ENCODE data around the gene ZMYND19.
"Not testable (repeated sequence)": the region's sequence is repeated elsewhere in the genome, so short reads cannot be mapped to it uniquely, and the experiment has no call there.

Gene ZMYND19

GRCh38 chr9:137613738-137614523 is 23.6 kb upstream of the ZMYND19 start:
- no peak for DNase-seq (ENCODE audit: low spot score)

DNA sequence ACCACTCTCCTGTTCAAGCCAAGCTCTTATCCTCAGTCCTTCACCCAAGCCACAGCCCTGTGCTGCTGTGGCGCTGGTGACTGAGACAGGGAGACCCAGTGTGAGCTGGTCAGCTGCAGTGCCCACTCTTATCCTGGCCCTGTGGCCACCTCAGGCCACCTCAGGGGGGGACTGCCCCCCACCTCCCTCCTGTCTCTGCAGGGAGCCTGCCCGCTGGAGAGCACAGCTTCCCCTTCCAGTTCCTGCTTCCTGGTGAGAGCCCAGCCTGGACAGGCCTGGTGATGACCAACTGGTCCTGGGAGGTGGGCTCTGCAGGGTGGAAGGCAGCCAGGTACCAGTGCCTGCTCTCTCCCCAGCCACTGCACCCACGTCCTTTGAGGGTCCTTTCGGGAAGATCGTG is 22.9 kb upstream of the ZMYND19 start:
- no peak for DNase-seq (ENCODE audit: low spot score)

DNA sequence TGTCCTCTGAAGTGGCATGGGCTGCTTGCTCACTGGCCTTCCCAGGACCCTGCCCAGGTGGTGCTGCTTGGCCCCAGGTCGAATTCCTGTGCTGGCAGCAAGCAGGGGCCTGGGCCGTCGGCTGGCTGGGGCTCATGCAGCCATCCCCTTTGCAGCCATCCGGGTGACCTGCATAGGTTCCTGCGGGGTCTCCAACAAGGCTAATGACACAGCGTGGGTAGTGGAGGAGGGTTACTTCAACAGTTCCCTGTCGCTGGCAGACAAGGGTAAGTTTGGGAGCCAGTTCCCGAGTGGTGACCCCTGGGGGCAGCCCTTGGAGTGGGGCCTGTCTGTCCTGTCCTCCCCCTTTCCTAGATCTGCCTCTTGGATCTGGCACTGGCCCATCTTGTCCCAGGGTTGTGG is 22.4 kb upstream of the ZMYND19 start:
- DNase-seq (ENCODE audit: low spot score) = no peak

DNA sequence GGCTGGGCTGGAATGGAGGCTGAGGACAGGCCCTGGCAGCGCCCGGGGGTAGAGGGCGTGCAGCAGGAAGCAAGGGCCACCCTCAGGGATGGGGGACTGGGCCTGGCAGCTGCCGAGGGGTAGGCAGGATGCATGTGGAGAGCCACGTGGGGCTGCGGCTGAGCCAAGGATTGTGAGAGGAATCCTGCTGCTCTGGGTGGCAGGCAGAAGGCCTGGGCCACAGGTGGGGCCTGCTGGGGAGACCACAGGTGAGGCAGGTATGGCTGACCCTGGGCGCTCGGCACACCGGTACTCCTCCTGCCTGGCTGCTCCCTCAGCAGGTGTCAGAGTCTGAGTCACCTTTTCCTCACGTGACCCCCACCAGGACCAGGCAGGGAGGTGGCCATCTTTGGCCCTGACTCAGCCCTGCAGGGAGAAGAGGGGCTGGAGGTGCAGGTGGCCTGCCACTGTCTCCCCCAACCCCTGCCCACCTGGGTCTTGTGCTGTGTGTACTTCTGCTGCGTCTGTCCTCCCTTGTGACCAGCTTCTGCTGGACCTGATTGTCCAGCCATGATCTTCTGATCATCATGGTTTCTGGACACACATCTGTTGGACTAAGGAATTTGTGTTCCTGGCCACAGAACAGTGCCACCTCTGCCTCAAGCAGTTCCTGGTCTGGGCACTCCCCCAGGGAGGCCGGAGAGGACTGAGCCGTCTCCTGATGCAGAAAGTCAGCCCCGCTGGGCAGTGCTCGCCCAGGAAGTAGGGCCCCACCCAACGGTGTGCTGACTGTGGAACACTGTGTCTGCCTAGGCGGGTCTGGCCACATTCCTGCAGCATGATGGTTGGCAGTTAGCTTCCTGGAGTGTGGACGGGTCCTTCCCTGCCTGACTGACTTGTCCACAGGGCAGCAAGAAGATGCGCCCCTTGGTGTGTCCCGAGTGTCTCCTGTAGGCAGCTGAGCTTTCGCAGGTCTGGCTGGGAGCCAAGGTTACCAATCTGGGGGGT is 21.6 kb upstream of the ZMYND19 start:
- DNase-seq (ENCODE audit: low spot score) = no peak

DNA sequence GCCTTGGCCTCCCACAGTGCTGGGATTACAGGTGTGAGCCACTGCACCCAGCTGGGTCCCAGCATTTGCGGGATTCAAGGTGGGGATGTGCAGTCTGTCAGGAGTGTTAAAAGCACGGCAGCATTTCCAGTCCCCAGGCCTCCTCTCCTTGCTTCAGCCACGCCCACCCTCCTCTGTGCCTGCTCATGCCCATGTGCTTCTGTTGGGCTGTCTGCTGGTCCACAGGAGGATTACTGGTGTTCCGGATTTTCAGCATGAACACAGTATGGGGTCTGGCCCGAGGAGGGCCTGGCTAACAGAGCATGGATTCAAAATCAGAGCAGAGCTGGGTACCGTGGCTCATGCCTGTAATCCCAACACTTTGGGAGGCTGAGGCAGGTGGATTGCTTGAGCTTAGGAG is 20.6 kb upstream of the ZMYND19 start:
- no peak for DNase-seq (ENCODE audit: low spot score)

DNA sequence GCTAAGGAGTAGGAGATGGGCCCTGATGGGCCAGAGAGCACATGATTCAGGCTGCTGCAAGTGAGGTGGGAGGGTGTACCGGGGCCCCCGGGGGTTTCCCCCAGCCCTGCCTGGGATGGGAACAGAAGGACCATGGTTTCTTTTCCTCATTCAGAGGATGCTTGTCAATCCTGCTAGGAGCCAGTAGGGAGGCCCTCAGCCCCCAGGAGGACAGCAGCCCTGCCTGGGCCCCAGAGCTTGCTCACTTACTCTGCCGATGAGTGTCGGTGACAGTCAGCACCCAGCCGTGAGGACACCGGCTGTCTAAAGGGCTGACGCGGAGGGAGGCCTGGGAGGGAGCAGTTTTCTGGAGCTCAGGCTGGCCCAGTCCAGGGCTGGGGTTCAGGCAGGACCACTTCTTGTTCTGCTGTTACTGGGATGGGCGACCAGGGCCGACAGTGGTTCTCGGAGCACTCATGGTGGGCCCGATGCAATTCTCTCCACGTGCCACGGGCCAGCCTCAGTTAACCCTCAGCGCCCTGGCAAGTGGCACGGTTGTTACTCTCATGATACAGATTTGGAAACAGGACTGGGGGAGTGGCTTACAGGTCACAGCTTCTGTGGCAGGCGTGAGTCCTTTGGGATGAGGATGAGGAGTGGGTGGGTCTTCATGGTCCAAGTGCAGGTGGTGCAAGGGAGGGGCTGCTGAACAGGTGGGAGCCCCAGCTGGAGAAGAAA is 17.0 kb upstream of the ZMYND19 start:
- DNase-seq (ENCODE audit: low spot score) = no peak

- no peak for DNase-seq (ENCODE audit: low spot score)
Measured at GRCh38 chr9:137606734-137607138, 16.4 kb upstream of the ZMYND19 start.

- DNase-seq (ENCODE audit: low spot score) = peak; percentile 65
Measured at GRCh38 chr9:137606005-137606621, 15.8 kb upstream of the ZMYND19 start.

- peak; percentile 97 for DNase-seq (ENCODE audit: low spot score)
Measured at GRCh38 chr9:137605121-137606004, 15.1 kb upstream of the ZMYND19 start, which contains the start of gene ARRDC1. ARRDC1 (plus strand) TSS chr9:137605686; CDS start chr9:137605718, 32 bp downstream.

DNA sequence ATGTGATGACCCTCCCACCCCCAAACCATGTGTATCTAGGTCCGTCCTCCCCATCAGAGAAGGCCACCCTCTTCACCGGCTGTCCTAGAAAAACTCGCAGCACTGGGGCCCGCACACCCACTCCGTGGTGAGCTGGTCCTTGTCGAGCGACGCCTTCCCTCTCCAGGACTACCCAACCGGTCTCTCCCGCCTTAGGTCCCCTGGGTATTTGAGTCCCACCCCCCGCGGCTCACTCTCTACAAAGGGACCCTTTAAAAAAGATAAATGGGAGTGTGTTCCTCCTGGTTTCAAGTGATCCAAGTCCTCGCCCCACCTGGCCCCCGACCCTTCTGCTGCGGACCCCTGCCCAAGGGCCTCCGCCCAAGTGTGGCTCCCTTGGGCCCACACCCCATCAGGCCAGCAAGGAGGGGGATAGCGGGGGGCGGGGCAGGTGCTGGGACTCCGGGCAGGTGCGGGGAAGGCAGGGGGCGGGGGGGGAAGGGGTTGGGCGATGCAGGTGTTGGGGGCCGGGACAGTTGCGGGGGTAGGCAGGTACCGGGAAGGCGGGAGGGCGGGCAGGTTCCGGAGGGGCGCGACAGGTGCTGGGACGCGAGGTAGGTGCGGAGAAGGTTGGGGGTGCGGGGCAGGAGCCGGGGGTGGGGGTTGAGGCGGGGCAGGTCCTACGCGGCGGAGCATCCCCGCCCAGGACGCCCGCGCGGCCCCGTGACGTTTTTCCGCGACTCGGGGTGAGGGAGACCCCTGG is 14.2 kb upstream of the ZMYND19 start:
- DNase-seq (ENCODE audit: low spot score) = no peak

- DNase-seq (ENCODE audit: low spot score) = no peak
Measured at GRCh38 chr9:137603879-137604278, 13.6 kb upstream of the ZMYND19 start.

DNA sequence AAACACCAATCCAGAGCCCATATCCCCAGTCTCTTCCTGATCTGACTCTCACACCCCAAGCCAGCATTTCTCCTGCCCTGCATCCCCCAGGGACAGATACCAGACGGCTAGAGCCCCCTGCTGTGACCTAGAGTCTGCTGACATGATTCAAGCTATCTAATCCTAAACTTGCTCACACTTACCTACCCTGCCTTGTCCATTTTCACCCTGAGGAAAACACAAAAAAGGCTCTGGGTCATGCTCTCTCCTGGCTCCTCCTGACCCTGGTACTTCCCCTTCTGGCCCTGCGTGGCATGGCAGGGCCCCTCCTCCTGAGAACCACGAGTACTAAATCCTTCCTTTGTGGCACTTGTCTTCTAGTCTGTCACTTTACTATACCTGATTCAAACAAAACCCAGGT is 12.3 kb upstream of the ZMYND19 start:
- no peak for DNase-seq (ENCODE audit: low spot score)

DNA sequence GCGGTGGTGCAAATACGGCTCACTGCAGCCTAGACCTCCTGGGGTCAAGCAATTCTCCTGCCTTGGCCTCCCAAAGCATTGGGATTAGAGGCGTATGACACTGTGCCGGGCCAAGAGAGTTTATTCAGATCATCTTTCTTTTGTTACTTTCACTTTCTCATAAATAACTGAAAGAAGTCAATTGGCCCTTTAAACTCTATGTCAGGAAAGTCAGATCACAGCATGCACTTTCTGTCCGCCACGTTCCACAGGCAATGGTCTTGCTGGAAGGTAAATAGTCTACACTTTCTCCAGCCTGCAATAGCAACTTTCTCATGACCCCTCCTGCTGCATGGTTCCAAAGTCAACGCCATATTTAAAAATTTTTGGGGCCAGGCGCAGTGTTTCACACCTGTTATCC is 8.6 kb upstream of the ZMYND19 start:
- no peak for DNase-seq (ENCODE audit: low spot score)

DNA sequence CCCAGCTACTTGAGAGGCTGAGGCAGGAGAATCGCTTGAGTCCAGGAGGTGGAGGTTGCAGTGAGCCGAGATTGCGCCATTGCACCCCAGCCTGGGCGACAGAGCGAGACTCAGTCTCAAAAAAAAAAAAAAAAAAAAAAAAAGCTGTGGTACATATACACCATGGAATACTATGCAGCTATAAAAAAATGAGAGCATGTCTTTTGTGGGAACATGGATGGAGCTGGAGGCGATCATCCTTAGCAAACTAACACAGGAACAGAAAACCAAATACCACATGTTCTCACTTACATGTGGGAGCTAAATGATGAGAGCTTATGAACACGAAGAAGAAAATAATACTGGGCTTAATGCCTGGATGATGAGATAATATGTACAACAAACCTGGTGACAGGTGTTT is 6.3 kb upstream of the ZMYND19 start:
- not testable (repeated sequence) for DNase-seq (ENCODE audit: low spot score)

GRCh38 chr9:137593176-137593575 is 2.9 kb upstream of the ZMYND19 start:
- DNase-seq (ENCODE audit: low spot score) = no peak

DNA sequence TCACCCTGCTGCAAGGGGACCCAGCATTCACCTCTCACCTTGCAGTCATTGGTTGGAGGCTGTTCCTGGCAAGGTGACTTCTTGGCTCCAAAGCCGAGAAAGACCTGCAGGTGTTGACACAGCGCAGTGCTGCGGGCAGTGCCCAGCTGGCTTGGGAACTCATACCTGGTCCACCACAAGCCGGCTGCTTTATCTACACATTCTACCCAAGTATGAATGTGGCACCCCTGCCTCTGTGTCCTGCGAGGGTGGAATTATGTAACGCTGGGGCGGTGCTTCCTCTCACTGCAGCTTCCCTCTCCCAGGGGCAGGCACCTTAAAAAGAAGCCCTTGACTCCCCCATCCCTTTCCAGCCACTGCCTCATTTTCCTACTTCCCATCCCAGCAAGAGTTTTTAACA is 2.5 kb upstream of the ZMYND19 start:
- no peak for DNase-seq (ENCODE audit: low spot score)

GRCh38 chr9:137590123-137590468 is 216 bp downstream of the ZMYND19 start:
- DNase-seq (ENCODE audit: low spot score) = no peak

GRCh38 chr9:137589441-137590122 is 730 bp downstream of the ZMYND19 start:
- DNase-seq (ENCODE audit: low spot score) = no peak

DNA sequence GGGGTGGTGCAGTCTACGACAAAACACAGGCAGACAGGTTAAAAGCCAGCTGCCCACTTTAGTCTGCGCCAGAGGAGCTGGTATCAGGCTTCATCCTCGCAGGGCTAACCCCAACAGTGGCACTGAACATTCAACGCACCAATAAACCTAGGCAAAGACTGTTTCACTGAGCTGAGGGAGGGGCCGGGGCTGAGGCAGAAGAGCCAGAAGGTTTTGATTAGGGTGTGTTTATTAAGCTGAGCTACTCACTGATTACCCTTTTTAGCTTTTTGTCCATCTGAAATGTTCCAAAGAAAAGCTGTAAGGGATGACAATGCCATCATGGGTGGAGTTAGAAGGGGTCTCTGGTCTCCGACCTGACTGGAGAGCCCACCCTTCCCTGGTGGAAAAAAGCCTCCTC is 1.4 kb downstream of the ZMYND19 start:
- DNase-seq (ENCODE audit: low spot score) = no peak

GRCh38 chr9:137588311-137588710 is 2.0 kb downstream of the ZMYND19 start:
- no peak for DNase-seq (ENCODE audit: low spot score)

Measured in ecto neural progenitor cell (in vitro differentiated cells).